Measurements from ENCODE around the gene CORO1A.
"Not testable (repeated sequence)": the region's sequence is repeated elsewhere in the genome, so short reads cannot be mapped to it uniquely, and the experiment has no call there.

Gene CORO1A
- total RNA-seq, result 25.5 to 240 (median 90.7) reads per million in 17 experiments

DNA sequence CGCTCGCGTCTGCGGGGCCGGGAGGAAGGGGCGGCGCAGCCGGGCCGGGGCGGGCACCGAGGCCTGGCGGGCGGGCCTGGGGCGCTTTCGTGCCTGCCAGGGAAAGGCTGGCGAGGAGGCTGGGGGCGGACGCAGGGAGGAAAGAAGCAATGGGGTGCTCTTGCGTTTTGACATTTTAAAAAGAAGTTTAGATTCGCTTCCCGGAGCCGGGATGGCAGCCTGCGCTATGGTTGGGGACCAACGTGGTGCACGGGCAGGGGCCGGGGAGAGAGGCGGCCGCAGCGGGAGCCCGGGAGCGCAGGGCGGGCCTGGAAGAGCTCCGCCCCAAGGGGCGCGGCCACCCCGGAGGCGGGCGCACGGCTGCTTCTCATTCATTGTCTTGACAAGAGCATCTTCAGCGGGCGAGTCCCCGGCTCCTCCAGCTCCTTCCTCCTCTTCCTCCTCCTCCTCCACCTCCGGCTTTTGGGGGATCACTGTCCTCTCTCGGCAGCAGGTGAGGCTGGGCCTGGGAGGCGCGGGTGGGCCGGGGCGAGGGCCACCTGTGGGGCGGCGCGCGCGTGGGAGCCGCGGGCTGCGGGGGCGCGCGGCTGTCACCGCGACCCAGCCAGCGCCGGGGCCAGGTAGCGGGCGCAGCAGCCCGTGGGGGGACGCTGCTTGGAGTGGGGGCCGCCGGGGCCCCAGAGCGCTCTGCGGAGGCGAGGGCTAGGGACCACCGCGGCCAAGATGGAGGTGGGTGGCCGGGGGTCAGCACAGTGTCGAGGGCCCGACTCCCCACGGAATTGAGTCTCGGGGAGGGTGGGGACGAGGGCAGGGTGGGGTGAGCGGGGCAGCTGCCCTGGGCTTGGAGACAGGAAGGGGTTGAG lies at the start of gene CORO1A:
Gene CORO1A, plus strand, starts transcription at position 370 of the 863 bp plus-strand sequence. CDS start 1,608 bp downstream, outside the sequence.
- DNase-seq, result peak; percentile 82 to 95 (median 86)

DNA sequence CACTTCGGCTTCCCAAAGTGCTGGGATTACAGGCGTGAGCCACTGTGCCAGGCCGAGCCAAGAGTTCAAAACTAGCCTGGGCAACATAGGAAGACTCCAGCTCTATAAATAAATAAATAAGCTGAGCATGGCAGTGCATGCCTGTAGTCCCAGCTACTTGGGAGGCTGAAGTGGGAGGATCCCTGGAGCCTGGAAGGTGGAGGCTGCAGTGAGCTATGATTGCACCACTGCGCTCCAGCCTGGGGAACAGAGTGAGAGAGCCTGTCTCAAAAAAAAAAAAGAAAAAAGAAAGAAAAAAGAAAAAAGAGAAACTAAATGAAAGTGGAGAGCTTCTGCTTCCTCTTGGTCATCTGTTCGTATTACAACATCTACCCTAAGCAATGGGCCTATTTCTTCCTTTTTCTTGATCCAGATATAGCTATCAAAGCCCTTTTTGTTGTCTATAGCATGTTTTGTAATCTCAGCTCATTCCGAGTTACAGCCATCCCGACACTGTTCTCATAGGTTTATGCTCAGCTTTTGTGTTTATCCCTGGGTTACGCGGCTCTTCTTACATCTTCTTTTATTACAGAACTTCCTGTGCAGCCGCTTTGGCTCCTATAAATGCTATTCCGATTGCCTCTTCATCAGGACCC lies 46.3 kb upstream of the CORO1A start:
- DNase-seq, result peak; percentile 63 to 90 (median 81)

DNA sequence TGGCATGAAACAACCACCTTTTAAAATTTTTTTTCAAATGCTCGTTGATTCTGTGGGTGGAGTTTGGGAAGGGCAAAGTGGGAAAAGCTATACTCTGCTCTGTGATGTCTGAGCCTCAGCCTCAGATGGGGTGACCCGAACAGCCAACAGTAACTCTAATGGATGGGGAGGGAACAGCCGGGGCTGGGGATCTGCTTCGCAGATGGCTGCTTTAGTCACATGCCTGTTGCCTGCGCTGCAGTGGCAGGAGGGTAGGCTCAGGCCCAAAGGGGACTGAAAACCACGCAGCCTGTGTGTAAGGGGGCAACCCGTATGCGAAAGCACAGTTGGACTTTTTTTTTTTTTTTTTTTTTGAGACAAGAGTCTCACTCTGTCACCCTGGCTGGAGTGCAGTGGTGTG lies 45.5 kb upstream of the CORO1A start:
- no peak for DNase-seq

DNA sequence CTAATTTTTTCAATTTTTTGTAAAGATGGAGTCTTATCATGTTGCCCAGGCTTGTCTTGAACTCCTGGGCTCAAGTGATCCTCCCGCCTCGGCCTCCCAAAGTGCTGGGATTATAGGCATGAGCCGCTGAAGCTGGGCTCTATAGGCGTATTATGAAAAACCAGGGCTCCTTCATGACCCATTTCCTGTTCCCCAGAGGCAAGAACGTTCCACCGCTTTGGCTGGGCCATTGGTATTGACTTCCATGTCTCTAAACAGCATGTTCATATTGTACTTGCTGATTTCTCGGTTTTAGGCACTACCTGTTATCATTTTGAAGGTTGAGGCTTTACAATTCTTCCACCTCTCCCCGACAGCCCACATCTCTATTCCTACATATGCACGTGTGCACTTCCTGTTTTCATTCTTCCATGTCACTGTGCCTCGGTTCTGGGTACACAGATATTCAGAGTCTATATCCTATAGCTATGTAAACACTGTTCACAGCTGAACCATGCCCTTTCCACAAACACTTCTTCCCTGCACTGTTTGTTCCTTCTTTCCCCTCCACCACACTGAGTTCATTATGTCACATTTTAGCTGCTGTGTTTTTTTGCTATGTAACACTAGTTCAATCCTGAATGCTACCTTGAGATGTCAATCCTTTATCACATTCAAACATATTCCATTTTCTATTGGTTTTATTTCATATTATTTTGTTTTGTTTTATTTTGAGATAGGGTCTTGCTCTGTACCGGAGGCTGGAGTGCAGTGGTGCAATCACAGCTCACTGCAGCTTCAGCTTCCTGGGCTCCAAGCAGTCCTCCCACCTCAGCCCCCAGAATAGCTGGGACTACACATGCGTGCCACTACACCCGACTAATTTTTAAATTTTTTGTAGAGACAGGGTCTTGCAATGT lies 43.6 kb upstream of the CORO1A start:
- DNase-seq, result peak; percentile 20 to 54 (median 41)

DNA sequence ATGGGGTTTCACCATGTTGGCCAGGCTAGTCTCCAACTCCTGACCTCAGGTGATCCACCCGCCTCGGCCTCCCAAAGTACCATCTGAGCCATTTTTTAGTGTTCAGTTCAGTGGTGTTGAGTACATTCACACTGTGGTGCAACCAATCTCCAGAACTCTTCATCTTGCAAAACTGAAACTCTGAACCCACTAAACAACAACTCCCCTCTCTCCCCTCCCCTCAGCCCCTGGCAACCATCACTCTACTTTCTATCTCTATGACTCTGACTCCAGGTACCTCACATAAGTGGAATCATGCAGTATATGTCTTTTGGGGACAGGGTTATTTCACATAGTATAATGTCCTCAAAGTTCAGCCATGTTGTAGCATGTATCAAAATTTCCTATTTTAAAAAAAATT lies 41.7 kb upstream of the CORO1A start:
- DNase-seq, result no peak

DNA sequence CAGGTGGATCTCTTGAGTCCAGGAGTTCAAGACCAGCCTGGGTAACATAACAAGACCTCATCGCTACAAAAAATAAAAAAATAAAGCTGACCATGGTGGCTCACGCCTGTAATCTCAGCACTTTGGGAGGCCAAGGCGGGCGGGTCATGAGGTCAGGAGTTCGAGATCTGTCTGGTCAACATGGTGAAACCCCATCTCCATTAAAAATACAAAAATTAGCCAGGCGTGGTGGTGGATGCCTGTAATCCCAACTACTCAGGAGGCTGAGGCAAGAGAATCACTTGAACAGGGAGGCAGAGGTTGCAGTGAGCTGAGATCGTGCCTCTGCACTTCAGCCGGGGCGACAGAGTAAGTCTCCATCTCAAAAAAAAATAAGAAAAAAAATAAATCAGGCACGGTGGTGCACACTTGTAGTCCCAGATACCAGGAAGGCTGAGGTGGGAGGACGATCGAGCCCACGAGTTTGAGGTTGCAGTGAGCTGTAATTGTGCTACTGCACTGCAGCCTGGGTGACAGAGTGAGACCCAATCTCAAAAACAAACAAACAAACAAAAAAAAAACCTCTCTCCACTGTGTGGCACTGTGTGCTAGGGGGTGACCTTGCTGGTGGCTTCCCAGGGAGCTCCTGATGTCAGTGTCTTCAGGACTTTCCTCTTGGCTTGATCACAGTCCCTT lies 40.6 kb upstream of the CORO1A start:
- DNase-seq, result peak; percentile 54 to 76 (median 73)

DNA sequence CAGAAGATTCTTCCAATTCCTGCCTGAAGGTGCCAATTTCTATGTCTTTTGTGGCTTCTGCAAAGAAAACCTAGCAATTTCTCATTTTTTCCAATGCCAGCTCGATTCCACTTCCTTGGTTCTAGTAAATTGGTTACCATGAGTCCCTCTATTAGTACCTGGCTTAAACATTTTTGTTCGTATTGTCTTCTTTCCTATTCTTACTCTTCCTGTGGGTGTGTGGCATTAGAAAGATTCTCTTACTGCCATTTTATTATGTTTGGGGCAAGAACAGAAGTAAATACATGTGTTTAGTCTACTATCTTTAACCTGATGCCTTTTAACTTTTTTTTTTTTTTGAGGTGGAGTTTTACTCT lies 40.1 kb upstream of the CORO1A start:
- DNase-seq, result no peak

DNA sequence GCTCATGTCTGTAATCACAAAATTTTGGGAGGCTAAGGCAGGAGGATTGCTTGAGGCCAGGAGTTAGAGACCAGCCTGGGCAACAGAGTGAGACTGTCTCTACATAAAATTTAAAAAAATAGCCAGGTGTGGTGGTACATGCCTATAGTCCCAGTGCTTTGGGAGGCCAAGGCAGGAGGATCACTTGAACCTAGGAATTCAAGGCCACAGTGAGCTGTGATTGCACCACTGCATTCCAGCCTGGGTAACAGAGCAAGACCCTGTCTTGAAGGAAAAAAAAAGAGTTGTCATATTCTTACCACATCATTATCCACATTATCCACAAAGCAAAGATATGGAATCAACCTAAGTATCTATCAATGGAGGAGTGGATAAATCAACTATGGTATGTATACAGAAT lies 39.4 kb upstream of the CORO1A start:
- no peak for DNase-seq

DNA sequence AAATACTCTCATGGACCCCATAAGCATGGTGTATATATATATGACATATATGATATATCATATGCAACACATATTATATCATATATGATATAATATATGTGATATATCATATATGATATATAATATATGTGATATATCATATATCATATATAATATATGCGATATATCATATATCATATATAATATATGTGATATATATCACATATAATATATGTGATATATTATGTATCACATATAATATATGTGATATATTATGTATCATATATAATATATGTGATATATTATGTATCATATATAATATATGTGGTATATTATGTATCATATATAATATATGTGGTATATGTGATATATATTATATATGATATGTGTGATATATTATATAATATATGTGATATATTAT lies 38.5 kb upstream of the CORO1A start:
- DNase-seq, result no peak

DNA sequence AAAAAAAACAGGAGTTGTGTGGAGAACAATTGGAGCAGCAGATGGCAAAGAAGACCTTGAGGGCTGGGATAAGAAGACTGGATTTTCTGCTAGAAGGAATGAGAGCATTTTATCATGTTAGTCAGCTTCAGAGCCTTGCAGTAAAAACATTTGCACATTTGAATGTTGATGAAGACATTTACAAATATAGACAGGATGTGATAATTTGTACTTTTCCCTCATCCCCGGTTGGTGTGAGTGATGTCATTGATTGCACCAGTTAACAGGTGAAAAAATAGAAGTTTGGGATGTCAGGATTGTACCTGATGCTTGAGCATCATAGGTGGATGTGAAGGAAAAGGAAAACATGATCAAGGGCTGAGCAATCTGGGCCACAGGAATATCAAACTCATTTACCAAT lies 37.7 kb upstream of the CORO1A start:
- no peak for DNase-seq

DNA sequence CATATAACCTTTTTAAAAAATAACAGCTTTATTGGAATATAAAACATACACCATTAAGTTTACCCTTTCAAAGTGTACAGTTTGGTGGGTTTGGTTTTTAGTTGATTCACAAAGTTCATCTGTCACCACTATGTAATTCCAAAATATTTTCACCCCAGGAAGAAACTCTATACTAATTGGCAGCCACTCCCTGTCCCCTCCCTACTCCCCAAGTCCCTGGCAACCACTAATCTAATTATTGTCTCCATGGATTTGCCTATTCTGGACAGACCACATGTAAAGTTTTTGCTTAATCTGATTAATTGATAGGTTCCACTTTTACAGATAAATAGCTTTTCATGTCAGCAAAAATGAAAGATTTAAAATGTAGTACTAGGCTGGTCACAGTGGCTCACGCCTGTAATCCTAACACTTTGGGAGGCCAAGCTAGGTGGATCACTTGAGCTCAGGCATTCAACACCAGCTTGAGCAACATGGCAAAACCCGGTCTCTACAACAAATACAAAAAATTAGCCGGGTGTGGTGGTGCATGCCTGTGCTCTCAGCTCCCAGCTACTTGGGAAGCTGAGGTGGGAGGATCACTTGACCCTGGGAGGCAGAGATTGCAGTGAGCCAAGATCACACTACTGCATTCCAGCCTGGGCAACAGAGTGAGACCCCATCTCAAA lies 35.4 kb upstream of the CORO1A start:
- no peak for DNase-seq

DNA sequence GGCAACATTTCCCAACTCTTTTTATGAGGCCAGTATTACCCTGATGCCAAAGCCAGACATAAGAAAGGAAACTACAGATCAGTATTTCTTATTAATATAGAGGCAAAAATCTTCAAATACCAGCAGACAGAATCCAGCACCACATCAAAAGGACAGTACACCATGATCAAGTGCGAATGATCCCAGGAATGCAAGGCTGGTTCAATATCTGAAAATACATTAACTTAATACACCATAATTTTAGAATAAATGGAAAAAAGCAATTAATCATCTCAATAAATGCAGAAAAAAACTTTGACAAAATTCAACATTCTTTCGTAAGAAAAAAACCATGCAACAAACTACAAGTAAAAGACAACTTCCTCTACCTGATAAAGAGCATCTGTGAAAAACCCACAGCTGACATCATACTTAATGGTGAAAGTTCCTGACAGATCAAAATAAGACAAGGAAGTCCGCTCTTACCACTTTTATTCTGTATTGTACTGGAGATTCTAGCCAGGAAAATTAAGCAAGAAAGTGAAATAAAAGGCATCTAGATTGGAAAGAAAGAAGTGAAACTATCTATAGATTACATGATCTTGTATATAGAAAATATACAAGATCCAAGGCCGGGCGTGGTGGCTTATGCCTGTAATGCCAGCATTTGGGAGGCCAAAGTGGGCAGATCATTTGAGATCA lies 34.0 kb upstream of the CORO1A start:
- peak; percentile 33 to 88 (median 68) for DNase-seq

DNA sequence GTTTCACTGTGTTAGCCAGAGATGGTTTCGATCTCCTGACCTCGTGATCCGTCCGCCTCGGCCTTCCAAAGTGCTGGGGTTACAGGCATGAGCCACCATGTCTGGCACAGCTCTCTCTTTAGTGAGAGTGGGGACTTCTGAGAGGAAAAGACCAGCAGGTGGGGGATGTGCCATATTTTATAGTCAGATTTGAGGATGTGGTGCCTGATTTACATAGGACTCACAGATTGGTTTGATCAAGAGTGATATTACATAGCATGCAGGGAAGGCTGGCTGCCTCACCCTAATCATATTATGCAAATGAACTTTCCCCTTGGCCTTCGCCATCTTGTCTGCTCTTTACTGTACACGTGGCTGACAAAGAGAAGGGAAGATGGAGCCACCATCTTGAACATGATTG lies 32.3 kb upstream of the CORO1A start:
- no peak for DNase-seq

DNA sequence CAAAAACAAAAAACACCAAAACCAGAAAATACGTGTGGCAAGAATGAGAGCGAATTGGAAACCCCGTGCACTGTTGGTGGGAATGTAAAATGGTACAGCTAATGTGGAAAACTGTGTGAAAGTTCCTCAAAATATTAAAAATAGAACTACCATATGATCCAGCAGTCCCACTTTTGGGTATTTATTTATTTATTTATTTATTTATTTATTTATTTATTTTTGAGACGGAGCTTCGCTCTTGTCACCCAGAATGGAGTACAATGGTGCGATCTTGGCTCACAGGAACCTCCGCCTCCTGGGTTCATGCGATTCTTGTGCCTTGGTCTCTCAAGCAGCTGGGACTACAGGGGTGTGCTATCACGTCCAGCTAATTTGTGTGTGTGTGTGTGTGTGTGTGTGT lies 30.9 kb upstream of the CORO1A start:
- DNase-seq, result no peak

DNA sequence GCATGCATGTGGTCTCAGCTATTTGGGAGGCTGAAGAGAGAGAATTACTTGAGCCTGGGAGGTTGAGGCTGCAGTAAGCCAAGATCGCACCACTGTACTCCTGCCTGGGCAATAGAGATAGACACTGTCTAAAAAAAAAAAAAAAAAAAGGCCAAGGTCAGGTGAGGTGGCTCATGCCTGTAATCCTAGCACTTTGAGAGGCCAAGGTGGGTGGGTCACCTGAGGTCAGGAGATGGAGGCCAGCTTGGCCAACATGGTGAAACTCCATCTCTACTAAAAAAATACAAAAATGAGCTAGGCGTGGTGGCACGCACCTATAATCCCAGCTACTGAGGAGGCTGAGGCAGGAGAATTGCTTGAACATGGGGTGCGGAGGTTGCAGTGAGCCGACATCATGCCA lies 28.2 kb upstream of the CORO1A start:
- no peak for DNase-seq

DNA sequence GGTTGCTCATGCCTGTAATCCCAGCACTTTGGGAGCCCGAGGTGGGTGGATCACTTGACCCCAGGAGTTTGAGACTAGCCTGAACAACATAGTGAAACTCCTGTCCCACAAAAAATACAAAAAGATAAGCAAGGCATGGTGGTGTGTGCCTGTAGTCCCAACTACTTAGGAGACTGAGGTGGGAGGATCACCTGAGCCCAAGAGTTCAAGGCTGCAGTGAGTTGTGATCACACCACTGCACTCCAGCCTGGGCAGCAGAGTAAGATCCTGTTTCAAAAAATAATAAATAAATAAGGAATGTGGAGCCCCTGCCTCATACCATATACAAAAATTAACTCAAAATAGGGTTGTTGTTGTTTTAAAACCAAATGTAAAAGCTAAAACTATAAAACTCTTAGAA lies 26.2 kb upstream of the CORO1A start:
- no peak for DNase-seq

DNA sequence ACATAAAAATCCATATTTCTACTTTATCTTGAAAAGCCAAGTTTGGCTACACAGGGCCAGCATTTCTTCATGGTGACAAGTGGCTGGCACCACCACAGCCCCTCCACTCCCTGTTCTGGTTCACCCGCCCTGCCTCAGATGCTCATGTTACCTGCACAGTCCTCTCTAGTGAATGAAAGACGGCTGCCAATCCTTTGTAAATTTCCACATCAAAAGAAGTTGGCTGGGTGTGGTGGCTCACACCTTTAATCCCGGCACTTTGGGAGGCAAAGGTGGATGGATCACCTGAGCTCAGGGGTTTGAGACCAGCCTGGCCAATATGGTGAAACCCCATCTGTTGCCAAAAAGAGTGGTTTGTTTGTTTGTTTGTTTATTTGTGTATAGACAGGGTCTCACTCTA lies 19.9 kb upstream of the CORO1A start:
- DNase-seq, result no peak

DNA sequence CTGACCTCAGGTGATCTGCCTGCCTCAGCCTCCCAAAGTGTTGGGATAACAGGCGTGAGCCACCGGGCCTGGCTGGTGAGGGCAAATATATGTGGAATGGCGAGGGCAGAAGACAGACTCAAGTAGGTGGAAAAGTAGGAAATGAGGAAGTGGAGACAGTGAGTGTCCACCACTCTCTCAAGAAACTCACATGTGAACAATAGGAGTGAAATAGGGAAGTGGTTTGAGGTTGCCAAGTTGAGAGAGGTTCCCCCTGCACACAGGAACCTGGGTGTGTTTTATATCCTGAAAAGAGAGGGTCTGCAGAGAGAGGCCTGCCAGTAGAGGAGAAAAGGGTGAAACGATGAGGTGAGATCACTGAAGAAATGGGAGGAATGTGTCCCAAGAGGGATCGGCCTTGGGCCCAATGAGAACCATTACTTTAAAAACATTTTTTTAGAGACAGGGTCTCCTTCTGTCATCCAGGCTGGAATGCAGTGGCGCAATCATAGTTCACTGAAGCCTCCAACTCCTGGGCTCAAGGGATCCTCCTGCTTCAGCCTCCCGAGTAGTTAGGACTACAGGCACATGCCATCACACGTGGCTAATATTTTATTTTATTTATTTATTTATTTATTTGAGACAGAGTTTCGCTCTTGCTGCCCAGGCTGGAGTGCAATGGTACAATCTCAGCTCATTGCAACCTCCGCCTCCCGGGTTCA lies 17.1 kb upstream of the CORO1A start:
- DNase-seq, result peak; percentile 75 to 94 (median 84)

DNA sequence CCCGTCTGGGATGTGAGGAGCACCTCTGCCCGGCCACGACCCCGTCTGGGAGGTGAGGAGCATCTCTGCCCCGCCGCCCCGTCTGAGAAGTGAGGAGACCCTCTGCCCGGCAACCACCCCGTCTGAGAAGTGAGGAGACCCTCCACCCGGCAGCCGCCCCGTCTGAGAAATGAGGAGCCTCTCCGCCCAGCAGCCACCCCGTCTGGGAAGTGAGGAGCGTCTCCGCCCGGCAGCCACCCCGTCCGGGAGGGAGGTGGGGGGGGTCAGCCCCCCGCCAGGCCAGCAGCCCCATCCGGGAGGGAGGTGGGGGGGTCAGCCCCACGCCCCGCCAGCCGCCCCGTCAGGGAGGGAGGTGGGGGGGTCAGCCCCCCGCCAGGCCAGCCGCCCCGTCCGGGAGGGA lies 14.7 kb upstream of the CORO1A start:
- DNase-seq, result not testable (repeated sequence)

DNA sequence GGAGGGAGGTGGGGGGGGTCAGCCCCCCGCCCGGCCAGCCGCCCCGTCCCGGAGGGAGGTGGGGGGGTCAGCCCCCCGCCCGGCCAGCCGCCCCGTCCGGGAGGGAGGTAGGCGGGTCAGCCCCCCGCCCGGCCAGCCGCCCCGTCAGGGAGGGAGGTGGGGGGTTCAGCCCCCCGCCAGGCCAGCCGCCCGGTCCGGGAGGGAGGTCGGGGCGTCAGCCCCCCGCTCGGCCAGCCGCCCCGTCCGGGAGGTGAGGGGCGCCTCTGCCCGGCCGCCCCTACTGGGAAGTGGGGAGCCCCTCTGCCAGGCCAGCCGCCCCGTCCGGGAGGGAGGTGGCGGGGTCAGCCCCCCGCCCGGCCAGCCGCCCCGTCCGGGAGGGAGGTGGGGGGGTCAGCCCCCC lies 14.0 kb upstream of the CORO1A start:
- DNase-seq, result not testable (repeated sequence)

DNA sequence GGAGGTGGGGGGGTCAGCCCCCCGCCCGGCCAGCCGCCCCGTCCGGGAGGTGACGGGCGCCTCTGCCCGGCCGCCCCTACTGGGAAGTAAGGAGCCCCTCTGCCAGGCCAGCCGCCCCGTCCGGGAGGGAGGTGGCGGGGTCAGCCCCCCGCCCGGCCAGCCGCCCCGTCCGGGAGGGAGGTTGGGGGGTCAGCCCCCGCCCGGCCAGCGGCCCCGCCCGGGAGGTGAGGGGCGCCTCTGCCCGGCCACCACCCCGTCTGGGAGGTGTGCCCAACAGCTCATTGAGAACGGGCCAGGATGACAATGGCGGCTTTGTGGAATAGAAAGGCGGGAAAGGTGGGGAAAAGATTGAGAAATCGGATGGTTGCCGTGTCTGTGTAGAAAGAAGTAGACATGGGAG lies 13.3 kb upstream of the CORO1A start:
- not testable (repeated sequence) for DNase-seq

Measured in suppressor macrophage (primary cell).